Measurements from ENCODE around the gene KRTAP22-2. TPM values are rescaled to one million over a fixed set of nuclear protein-coding genes. Genes with fewer than 3 reads are reported as not detected.

The KRTAP22-2 gene
- total and polyA plus RNA-seq, 12 donors, result not detected

DNA sequence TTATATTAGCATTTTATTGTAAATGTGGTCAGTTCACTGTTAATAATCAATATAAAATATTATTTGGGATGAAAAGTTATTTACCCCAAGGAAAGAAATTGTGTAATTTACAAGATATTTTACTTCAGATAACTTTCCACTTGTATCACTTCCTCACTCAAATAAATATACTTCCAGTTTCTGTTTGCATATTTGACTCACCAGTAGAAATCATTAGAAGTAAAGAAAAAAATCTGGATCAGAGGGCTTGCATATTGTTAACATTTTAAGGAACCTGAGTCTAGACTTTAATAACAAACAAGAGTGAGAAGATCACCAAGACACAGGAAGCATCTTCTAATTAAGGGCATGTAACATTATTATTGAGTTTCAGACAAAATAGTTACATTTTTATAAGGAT, 29.9 kb upstream of the KRTAP22-2 start:
- H3K4me3 ChIP-seq, result no peak overlapping the region
- H3K27ac ChIP-seq, result no peak overlapping the region
- DNase-seq, result no peak
- no peaks in the 10 kb centered on the region for H3K9me3 ChIP-seq (replicated peaks in 1 of 3)
- no peaks in the 10 kb centered on the region for H3K4me1 ChIP-seq (replicated peaks in 1 of 2)
- no peaks in the 10 kb centered on the region for H3K27me3 ChIP-seq
- intact Hi-C loops (cut with DNase I), result no loop called here
- TF ChIP-seq, protein P1, sequence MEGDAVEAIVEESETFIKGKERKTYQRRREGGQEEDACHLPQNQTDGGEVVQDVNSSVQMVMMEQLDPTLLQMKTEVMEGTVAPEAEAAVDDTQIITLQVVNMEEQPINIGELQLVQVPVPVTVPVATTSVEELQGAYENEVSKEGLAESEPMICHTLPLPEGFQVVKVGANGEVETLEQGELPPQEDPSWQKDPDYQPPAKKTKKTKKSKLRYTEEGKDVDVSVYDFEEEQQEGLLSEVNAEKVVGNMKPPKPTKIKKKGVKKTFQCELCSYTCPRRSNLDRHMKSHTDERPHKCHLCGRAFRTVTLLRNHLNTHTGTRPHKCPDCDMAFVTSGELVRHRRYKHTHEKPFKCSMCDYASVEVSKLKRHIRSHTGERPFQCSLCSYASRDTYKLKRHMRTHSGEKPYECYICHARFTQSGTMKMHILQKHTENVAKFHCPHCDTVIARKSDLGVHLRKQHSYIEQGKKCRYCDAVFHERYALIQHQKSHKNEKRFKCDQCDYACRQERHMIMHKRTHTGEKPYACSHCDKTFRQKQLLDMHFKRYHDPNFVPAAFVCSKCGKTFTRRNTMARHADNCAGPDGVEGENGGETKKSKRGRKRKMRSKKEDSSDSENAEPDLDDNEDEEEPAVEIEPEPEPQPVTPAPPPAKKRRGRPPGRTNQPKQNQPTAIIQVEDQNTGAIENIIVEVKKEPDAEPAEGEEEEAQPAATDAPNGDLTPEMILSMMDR (IDR thresholded peaks at IDR 0.05), result no peak
- TF ChIP-seq POLR2A (IDR thresholded peaks at IDR 0.05), result no peak
- no peaks in the 10 kb centered on the region for H3K36me3 ChIP-seq (replicated peaks in 1 of 2)

DNA sequence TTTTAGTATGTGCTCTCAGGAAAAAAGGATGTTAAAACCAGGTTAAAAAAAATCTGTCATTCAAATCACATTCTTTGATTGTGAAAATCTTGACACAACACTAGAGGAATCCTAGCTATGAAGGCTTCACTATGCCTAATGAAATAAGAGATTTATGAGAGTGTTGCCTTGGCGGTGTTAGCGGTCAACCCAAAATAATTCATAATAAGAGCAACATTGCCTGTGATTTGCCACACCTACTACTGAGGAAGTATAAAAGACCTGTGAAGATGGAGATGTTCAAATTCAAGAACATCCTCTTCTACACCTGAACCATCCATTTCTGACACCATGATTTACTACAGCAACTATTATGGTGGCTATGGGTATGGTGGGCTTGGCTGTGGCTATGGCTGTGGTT, 25.9 kb upstream of the KRTAP22-2 start, which contains the start of gene KRTAP20-1:
KRTAP20-1 (plus strand) TSS at position 301 of the 400 bp plus-strand sequence; CDS start at position 331, 30 bp downstream.
- Histone ChIP-seq H3K36me3 (replicated peaks in 1 of 2) (no peaks in the 10 kb centered on the region), H3K4me1 (replicated peaks in 1 of 2) (no peaks in the 10 kb centered on the region), H3K27ac (no peak within 1 kb of the TSS), H3K27me3 (no peaks in the 10 kb centered on the region), H3K4me3 (no peak within 1 kb of the TSS), H3K9me3 (replicated peaks in 1 of 3) (no peaks in the 10 kb centered on the region)
- WGBS, 4 donors, result 79 to 93% (median 91%) methylated on average over 2 of the region's 2 CpGs
- intact Hi-C loops (cut with DNase I), result no loop called here
- no peak for DNase-seq
- no peak for TF ChIP-seq POLR2A (IDR thresholded peaks at IDR 0.05)
- TF ChIP-seq, protein P1 (IDR thresholded peaks at IDR 0.05), result no peak

DNA sequence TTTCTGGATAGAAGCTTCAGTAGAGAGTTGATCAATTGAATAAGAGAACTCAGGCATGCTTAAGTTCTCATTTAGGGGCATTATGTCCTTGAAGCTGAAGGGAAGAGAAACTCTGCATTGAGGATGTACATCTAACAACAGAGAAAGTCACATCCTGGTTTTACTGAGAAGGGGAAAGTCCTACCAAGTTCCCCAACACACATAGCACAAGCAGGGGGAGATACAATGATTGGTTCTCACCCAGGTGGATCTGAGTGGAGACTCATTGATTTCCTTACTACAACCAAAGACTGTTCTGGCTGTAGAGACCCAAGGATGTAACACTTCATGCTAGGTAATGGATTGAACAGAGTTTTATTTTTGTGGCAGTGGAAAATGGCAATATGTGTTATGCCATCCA, 25.0 kb upstream of the KRTAP22-2 start:
- no peaks in the 10 kb centered on the region for H3K4me1 ChIP-seq (replicated peaks in 1 of 2)
- no peak overlapping the region for H3K4me3 ChIP-seq
- no peak for DNase-seq
- no peaks in the 10 kb centered on the region for H3K36me3 ChIP-seq (replicated peaks in 1 of 2)
- H3K27ac ChIP-seq, result no peak overlapping the region
- H3K27me3 ChIP-seq, result no peaks in the 10 kb centered on the region
- intact Hi-C loops (cut with DNase I), result no loop called here
- no peaks in the 10 kb centered on the region for H3K9me3 ChIP-seq (replicated peaks in 1 of 3)
- TF ChIP-seq, protein P1 (IDR thresholded peaks at IDR 0.05), result no peak
- TF ChIP-seq POLR2A (IDR thresholded peaks at IDR 0.05), result no peak

DNA sequence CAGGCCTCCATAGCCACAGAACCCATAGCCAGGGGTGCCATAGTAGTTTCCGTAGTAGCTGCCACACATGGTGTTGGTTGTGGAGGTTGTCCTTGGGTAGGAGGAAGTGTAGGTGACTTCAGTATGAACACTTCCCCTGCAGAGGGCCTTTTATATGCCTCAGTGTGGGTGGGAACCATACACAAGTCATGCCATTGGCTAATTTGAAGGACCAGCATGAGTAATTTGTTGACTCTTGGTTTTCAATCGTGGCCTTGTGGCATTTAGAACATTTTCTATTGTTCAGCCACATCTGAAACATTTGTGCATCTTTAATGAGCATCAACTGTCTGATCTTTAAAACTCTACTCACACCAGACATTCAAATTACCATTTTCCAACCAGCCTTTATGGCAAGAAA, 23.6 kb upstream of the KRTAP22-2 start, which contains the start of gene KRTAP6-1:
KRTAP6-1 (minus strand) TSS at position 95 of the 400 bp plus-strand sequence; CDS start at position 69, 26 bp downstream.
- intact Hi-C loops (cut with DNase I), result no loop called here

More for the DNA sequence above, 23.6 kb upstream of the KRTAP22-2 start, which contains the start of gene KRTAP6-1:
- TF ChIP-seq, protein P1 (IDR thresholded peaks at IDR 0.05), result no peak
- TF ChIP-seq POLR2A (IDR thresholded peaks at IDR 0.05), result no peak
- Histone ChIP-seq H3K4me3 (no peak within 1 kb of the TSS), H3K9me3 (replicated peaks in 1 of 3) (no peaks in the 10 kb centered on the region), H3K27ac (no peak within 1 kb of the TSS), H3K27me3 (no peaks in the 10 kb centered on the region), H3K36me3 (replicated peaks in 1 of 2) (no peaks in the 10 kb centered on the region), H3K4me1 (replicated peaks in 1 of 2) (no peaks in the 10 kb centered on the region)
- DNase-seq, result no peak
- 69 to 80% (median 73%) methylated on average over 1 to 2 of the region's 2 CpGs for WGBS, 4 donors
